Adrenal gland (tissue), 12 donors: ENCODE measurements around the gene SPAG17. TPM values are rescaled to one million over a fixed set of nuclear protein-coding genes. Genes with fewer than 3 reads are reported as not detected.

Experiments used
- DNase-seq, 7 donors: peaks; one replicate each; pipeline ENCODE4 v3.0.0-alpha.2; 2019 to 2020
- H3K27ac ChIP-seq, 5 donors: fragments of 200-600 bp; sonication (generic) in 4 of 5; 1 replicate in 3 of 5; 2 replicates in 2 of 5; pipeline versions ENCODE4 v1.5.1 to v1.8.0; 2016 to 2020; ENCODE audit warnings: mild to moderate bottlenecking in 1 of 5
- H3K27me3 ChIP-seq: fragments of 200-600 bp; 2 replicates; pipeline ENCODE4 v1.8.0; 2021
- H3K36me3 ChIP-seq, 2 donors: fragments of 200-600 bp; replicated peaks in 1 of 2; 1 replicate in 1 of 2; 2 replicates in 1 of 2; pipeline versions ENCODE4 v1.5.1 to v1.8.0; 2018 to 2022
- H3K4me1 ChIP-seq, 2 donors: fragments of 200-600 bp; replicated peaks in 1 of 2; 1 replicate in 1 of 2; 2 replicates in 1 of 2; pipeline versions ENCODE4 v1.5.1 to v1.8.0; 2018 to 2021
- H3K4me3 ChIP-seq, 4 donors: fragments of 200-600 bp; sonication (generic) in 3 of 4; one replicate each; pipeline ENCODE4 v1.5.1; 2016 to 2018
- H3K9me3 ChIP-seq, 3 donors: fragments of 200-600 bp; sonication (generic) in 1 of 3; replicated peaks in 1 of 3; 1 replicate in 2 of 3; 2 replicates in 1 of 3; pipeline versions ENCODE4 v1.5.1 to v1.8.0; 2016 to 2021
- POLR2A ChIP-seq, 2 donors: fragments of 450-650 bp; IDR thresholded peaks; one replicate each; pipeline ENCODE4 v1.6.1; 2017; ENCODE audit warnings: antibody characterized with exemption in 2 of 2, mild to moderate bottlenecking in 2 of 2, moderate library complexity in 1 of 2
- WGBS, 4 donors: extraction: QIAGEN DNeasy Blood & Tissue Kit in 2 of 4; methylation state at CpG; one replicate each; pipeline versions ENCODE4 v1.1.5 to v1.1.7; 2013 to 2017; 5-methylcytosine and 5-hydroxymethylcytosine counted together
- intact Hi-C, 2 donors: fragments of 100-400 bp; cut with DNase I; formaldehyde crosslinking; loops; one replicate each; pipeline versions ENCODE4 v1.14.1 to v1.15.0; 2022 to 2023
- polyA plus RNA-seq, 3 donors: library from polyadenylated mRNA; stranded (reverse); fragments of 200-250 nt in 2 of 3; fragments of 350-450 nt in 1 of 3; fragmentation: Illumina TruSeq in 1 of 3; extraction: RNeasy Lipid Tissue Mini Kit (QIAGEN cat#74804) in 1 of 3; gene quantifications; one replicate each; pipeline ENCODE4 v1.2.3, GENCODE V29; 2013 to 2014
- total RNA-seq, 9 donors: library from RNA; depleted of rRNA in 4 of 9; stranded (reverse); fragments of >200 nt in 4 of 9; fragments of 120-200 nt in 1 of 9; fragmentation: NEBNext Ultra II Directional in 1 of 9; extraction: Animal tissue kit (Norgen Biotek cat#: 25700) in 1 of 9; gene quantifications; one replicate each; pipeline versions ENCODE4 v1.1.0 to v1.2.4, GENCODE V29; 2013 to 2023
- TF ChIP-seq, protein P1 (sequence below), 6 experiments: fragments of 450-650 bp in 4 of 6; fragments of 200-600 bp in 2 of 6; sonication (generic) in 1 of 6; IDR thresholded peaks; 1 replicate in 5 of 6; 2 replicates in 1 of 6; pipeline versions ENCODE4 v1.5.1 to v1.8.0; 2016 to 2021; ENCODE audit warnings: antibody characterized with exemption in 6 of 6, mild to moderate bottlenecking in 2 of 6, moderate library complexity in 1 of 6
- donor health status: healthy with polysubstance abuse.
- donor health status: Bipolar disorder and iron deficiency.
- donor health status: DM: yes; HTN: yes; CAD: no.
- donor health status: DM: no; HTN: no; CAD: no.
- donor health status: DM: no; HTN: no; CAD: no.
- donor health status: DM: yes; HTN: yes; CAD: no.

SPAG17 gene
- total and polyA plus RNA-seq, 12 donors = 0.07 to 2.2 (median 0.57) TPM; not detected in 1

DNA sequence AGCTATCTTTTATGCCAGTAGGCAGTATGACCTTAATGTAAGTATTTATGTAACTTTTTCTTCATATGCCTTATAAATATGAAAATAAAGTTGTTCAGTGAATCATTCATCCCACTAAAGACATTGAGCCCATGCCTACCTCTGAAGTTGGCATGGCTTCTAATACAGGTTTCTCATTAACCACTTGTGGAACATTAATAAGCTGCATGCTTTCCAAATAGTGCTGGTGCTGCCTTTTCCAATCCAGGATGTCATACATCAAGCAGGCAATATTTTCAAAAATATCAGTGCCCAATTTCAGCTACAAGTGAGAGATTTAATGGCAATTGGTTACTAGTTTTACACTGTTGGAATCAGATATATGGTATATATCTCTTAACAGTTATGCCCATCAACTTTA is 92.0 kb downstream of the SPAG17 start:
- H3K4me1 ChIP-seq = no peaks in the 10 kb centered on the region
- no peaks in the 10 kb centered on the region for H3K9me3 ChIP-seq
- intact Hi-C loops = no loop called here
- H3K36me3 ChIP-seq = no peaks in the 10 kb centered on the region
- H3K27me3 ChIP-seq = peaks cover 6% of the 10 kb centered on the region
- TF ChIP-seq, protein P1, sequence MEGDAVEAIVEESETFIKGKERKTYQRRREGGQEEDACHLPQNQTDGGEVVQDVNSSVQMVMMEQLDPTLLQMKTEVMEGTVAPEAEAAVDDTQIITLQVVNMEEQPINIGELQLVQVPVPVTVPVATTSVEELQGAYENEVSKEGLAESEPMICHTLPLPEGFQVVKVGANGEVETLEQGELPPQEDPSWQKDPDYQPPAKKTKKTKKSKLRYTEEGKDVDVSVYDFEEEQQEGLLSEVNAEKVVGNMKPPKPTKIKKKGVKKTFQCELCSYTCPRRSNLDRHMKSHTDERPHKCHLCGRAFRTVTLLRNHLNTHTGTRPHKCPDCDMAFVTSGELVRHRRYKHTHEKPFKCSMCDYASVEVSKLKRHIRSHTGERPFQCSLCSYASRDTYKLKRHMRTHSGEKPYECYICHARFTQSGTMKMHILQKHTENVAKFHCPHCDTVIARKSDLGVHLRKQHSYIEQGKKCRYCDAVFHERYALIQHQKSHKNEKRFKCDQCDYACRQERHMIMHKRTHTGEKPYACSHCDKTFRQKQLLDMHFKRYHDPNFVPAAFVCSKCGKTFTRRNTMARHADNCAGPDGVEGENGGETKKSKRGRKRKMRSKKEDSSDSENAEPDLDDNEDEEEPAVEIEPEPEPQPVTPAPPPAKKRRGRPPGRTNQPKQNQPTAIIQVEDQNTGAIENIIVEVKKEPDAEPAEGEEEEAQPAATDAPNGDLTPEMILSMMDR (IDR thresholded peaks at IDR 0.05) = no peak
- no peak for TF ChIP-seq POLR2A (IDR thresholded peaks at IDR 0.05)
- H3K4me3 ChIP-seq = no peak overlapping the region
- H3K27ac ChIP-seq = no peak overlapping the region
- DNase-seq = no peak

DNA sequence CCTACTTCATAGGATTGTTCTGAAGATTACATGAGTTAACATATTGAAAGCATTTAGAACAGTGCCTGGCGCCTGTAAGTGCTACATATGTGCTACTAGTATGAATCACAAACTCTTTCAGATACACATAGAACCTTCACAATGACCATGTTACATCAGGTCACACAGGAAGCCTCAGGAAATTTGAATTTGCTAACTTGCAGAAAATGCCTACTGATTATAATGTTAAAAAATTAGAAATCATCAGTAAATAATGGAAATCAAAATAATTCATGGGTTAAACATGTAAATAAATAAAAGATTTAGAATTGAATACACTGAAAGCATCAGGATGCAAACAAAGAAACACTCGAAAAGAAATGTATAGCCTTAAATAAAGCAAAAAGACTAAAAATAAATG is 94.9 kb downstream of the SPAG17 start:
- no peaks in the 10 kb centered on the region for H3K36me3 ChIP-seq
- no peaks in the 10 kb centered on the region for H3K4me1 ChIP-seq
- no peak overlapping the region for H3K4me3 ChIP-seq
- no peak overlapping the region for H3K27ac ChIP-seq
- TF ChIP-seq, protein P1 (IDR thresholded peaks at IDR 0.05) = no peak
- intact Hi-C loops = no loop called here
- DNase-seq = no peak
- H3K9me3 ChIP-seq = no peaks in the 10 kb centered on the region
- peaks cover 4% of the 10 kb centered on the region for H3K27me3 ChIP-seq
- 66 to 82% (median 74%) methylated on average over 2 of the region's 2 CpGs for WGBS, 4 donors

DNA sequence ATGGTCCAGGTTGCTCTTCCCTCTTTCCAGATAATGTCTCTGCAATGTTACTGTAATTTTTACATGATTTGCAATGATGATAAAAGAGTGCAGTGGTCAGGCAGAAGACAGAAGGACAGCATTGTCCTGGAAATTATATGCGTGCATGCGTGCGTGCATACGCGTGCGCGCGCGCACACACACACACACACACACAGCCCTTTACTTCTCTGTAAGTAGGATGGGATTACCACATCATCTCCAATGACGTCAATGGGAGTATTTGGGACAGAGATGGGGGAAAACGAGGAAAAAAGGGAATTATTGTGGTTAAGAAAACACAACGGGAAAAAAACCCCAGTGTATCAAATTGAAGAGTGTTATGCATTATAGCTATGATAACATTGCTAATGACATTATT is 99.7 kb downstream of the SPAG17 start:
- DNase-seq = no peak
- Histone ChIP-seq H3K4me3 (no peak overlapping the region), H3K4me1 (no peaks in the 10 kb centered on the region), H3K27ac (no peak overlapping the region), H3K9me3 (no peaks in the 10 kb centered on the region), H3K27me3 (peaks cover 4% of the 10 kb centered on the region), H3K36me3 (no peaks in the 10 kb centered on the region)
- intact Hi-C loops = no loop called here
- 89 to 94% (median 91%) methylated on average over 12 of the region's 12 CpGs for WGBS, 4 donors
- TF ChIP-seq POLR2A (IDR thresholded peaks at IDR 0.05) = no peak
- TF ChIP-seq, protein P1 (IDR thresholded peaks at IDR 0.05) = no peak

DNA sequence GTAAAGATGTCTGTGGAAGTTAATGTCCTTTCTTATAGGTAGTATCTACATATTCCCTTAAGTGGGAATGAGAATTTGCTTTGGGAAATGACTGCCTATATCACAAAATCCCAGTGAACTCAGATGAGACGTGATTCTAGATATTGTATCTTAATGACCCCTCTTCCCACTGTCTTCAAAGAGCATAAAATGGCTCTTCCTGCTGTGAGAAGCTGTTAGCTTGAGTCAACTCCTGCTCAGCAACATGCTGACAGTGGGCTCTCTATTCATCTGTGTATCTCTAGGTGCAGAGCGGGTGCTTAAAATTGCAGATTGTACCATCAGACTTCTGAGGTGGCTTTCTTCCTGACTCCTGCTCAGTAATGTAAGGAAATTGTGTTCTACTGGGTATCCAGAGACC is 100.6 kb downstream of the SPAG17 start:
- H3K4me1 ChIP-seq = no peaks in the 10 kb centered on the region
- intact Hi-C loops = no loop called here
- TF ChIP-seq, protein P1 (IDR thresholded peaks at IDR 0.05) = no peak
- TF ChIP-seq POLR2A (IDR thresholded peaks at IDR 0.05) = no peak
- WGBS, 4 donors = 42 to 68% (median 59%) methylated on average over 2 of the region's 2 CpGs
- peaks cover 4% of the 10 kb centered on the region for H3K27me3 ChIP-seq
- no peak for DNase-seq
- H3K27ac ChIP-seq = no peak overlapping the region
- H3K9me3 ChIP-seq = no peaks in the 10 kb centered on the region
- no peak overlapping the region for H3K4me3 ChIP-seq
- H3K36me3 ChIP-seq = no peaks in the 10 kb centered on the region
